Liver (tissue), 3 donors: ENCODE results near the gene KLHL15.
"Not testable (repeated sequence)": the region's sequence is repeated elsewhere in the genome, so short reads cannot be mapped to it uniquely, and the experiment has no call there.

Experiments
- CTCF ChIP-seq: fragments of 150-350 bp; IDR thresholded peaks from 2 replicates; pipeline ENCODE4 v1.5.1; 2017; ENCODE audit warnings: improper control_type of control experiment, low read depth, low read length; ENCODE audit not compliant: missing input control
- HNF4A ChIP-seq, 2 donors: conservative IDR thresholded peaks; 2 replicates each; pipeline ENCODE4 v1.6.1; 2016; ENCODE audit warnings: antibody characterized with exemption in 2 of 2, mild to moderate bottlenecking in 2 of 2
- JUND ChIP-seq, 2 donors: IDR thresholded peaks; 2 replicates each; pipeline ENCODE4 v1.6.1; 2016; ENCODE audit warnings: antibody characterized with exemption in 2 of 2
- MAX ChIP-seq: IDR thresholded peaks from 2 replicates; pipeline ENCODE4 v1.6.1; 2016; ENCODE audit warnings: antibody characterized with exemption
- REST ChIP-seq: IDR thresholded peaks from 2 replicates; pipeline ENCODE4 v1.6.1; 2016; ENCODE audit warnings: antibody characterized with exemption, mild to moderate bottlenecking
- TAF1 ChIP-seq: conservative IDR thresholded peaks from 2 replicates; pipeline ENCODE4 v1.6.1; 2016; ENCODE audit warnings: antibody characterized with exemption, mild to moderate bottlenecking
- ZBTB33 ChIP-seq: IDR thresholded peaks from 2 replicates; pipeline ENCODE4 v1.6.1; 2016; ENCODE audit warnings: antibody characterized with exemption
- donor health status: healthy.
- donor health status: healthy.

- TF ChIP-seq CTCF; TAF1; HNF4A (conservative IDR thresholded peaks at IDR 0.05); REST; ZBTB33; JUND (IDR thresholded peaks at IDR 0.05); MAX: not testable (repeated sequence)
These were observed 19.1 kb upstream of the KLHL15 start for GRCh38 chrX:24046060-24046459.
